ENCODE data around the gene SEMA3A.
A peak's percentile ranks its signal among the peaks of the same experiment; 100 is the strongest.

The SEMA3A gene

GRCh38 chr7:84009051-84009450 is 185.5 kb downstream of the SEMA3A start:
- no peak for DNase-seq (ENCODE audit: low spot score)

GRCh38 chr7:84003191-84003590 is 191.4 kb downstream of the SEMA3A start:
- DNase-seq (ENCODE audit: low spot score): no peak

- DNase-seq (ENCODE audit: low spot score): no peak
These were observed 192.2 kb downstream of the SEMA3A start for GRCh38 chr7:84002348-84002747.

- DNase-seq (ENCODE audit: low spot score): no peak
These were observed 197.7 kb downstream of the SEMA3A start for GRCh38 chr7:83996879-83997278.

GRCh38 chr7:83987764-83988163 is 206.8 kb downstream of the SEMA3A start:
- no peak for DNase-seq (ENCODE audit: low spot score)

GRCh38 chr7:83985821-83986220 is 208.8 kb downstream of the SEMA3A start:
- DNase-seq (ENCODE audit: low spot score): no peak

GRCh38 chr7:83984591-83984990 is 210.0 kb downstream of the SEMA3A start:
- no peak for DNase-seq (ENCODE audit: low spot score)

- DNase-seq (ENCODE audit: low spot score): no peak
These were observed 210.5 kb downstream of the SEMA3A start for GRCh38 chr7:83984076-83984475.

GRCh38 chr7:83983606-83984005 is 211.0 kb downstream of the SEMA3A start:
- DNase-seq (ENCODE audit: low spot score): no peak

GRCh38 chr7:83976302-83976701 is 218.3 kb downstream of the SEMA3A start:
- DNase-seq (ENCODE audit: low spot score): peak; percentile 15

GRCh38 chr7:83970081-83970480 is 224.5 kb downstream of the SEMA3A start:
- DNase-seq (ENCODE audit: low spot score): no peak

GRCh38 chr7:83964318-83964717 is 230.3 kb downstream of the SEMA3A start:
- DNase-seq (ENCODE audit: low spot score): no peak

GRCh38 chr7:83957333-83957732 is 237.3 kb downstream of the SEMA3A start:
- DNase-seq (ENCODE audit: low spot score): no peak

GRCh38 chr7:83956104-83956503 is 238.5 kb downstream of the SEMA3A start:
- no peak for DNase-seq (ENCODE audit: low spot score)

- DNase-seq (ENCODE audit: low spot score): no peak
These were observed 242.4 kb downstream of the SEMA3A start for GRCh38 chr7:83952236-83952635.

GRCh38 chr7:83947260-83947659 is 247.3 kb downstream of the SEMA3A start:
- DNase-seq (ENCODE audit: low spot score): no peak

GRCh38 chr7:83946801-83947200 is 247.8 kb downstream of the SEMA3A start:
- DNase-seq (ENCODE audit: low spot score): no peak

GRCh38 chr7:83941300-83941699 is 253.3 kb downstream of the SEMA3A start:
- DNase-seq (ENCODE audit: low spot score): peak; percentile 79

- DNase-seq (ENCODE audit: low spot score): no peak
These were observed 256.7 kb downstream of the SEMA3A start for GRCh38 chr7:83937930-83938329.

- DNase-seq (ENCODE audit: low spot score): peak; percentile 33
These were observed 258.4 kb downstream of the SEMA3A start for GRCh38 chr7:83936056-83936708.

GRCh38 chr7:83934118-83934734 is 260.4 kb downstream of the SEMA3A start:
- DNase-seq (ENCODE audit: low spot score): no peak

GRCh38 chr7:83931968-83932367 is 262.6 kb downstream of the SEMA3A start:
- DNase-seq (ENCODE audit: low spot score): no peak

- DNase-seq (ENCODE audit: low spot score): no peak
These were observed 264.3 kb downstream of the SEMA3A start for GRCh38 chr7:83930262-83930661.

GRCh38 chr7:83925860-83926259 is 268.7 kb downstream of the SEMA3A start:
- DNase-seq (ENCODE audit: low spot score): no peak
